Fibroblast of mammary gland (primary cell): ENCODE measurements around the gene AKAP9.

Source experiments
- DNase-seq: peaks from one replicate; pipeline ENCODE4 v3.0.0-alpha.2; 2010; ENCODE audit warnings: low read depth
- H3K4me3 ChIP-seq: 2 replicates; pipeline ENCODE4 v1.5.1; 2011; ENCODE audit warnings: low read depth, mild to moderate bottlenecking, low read length, moderate library complexity; ENCODE audit not compliant: control insufficient read depth
- TF ChIP-seq, protein P1 (sequence below): conservative IDR thresholded peaks from 2 replicates; pipeline ENCODE4 v1.5.1; 2011; ENCODE audit warnings: low read depth, low read length, inconsistent platforms; ENCODE audit not compliant: control insufficient read depth, insufficient read depth

The AKAP9 gene

DNA sequence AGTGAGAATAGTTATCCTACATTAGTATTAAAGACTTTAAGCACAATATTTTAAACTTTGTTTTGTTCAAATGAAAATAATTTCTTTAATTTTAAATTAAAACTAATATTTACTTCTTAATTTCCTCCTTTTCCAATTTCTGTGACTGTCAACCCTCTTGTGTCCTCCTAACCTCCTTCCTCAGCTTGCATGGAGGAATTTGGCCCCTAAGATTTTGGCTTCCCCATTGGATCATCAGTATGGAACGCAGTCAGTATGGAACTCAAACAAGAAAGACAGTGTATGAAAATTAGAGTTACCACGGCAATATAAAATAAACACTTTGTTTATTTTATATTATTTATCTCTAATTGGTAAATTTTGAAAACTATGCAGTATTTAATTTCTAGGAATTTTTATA is 102.4 kb downstream of the AKAP9 start:
- TF ChIP-seq, protein P1, sequence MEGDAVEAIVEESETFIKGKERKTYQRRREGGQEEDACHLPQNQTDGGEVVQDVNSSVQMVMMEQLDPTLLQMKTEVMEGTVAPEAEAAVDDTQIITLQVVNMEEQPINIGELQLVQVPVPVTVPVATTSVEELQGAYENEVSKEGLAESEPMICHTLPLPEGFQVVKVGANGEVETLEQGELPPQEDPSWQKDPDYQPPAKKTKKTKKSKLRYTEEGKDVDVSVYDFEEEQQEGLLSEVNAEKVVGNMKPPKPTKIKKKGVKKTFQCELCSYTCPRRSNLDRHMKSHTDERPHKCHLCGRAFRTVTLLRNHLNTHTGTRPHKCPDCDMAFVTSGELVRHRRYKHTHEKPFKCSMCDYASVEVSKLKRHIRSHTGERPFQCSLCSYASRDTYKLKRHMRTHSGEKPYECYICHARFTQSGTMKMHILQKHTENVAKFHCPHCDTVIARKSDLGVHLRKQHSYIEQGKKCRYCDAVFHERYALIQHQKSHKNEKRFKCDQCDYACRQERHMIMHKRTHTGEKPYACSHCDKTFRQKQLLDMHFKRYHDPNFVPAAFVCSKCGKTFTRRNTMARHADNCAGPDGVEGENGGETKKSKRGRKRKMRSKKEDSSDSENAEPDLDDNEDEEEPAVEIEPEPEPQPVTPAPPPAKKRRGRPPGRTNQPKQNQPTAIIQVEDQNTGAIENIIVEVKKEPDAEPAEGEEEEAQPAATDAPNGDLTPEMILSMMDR: no peak
- no peak for DNase-seq
- H3K4me3 ChIP-seq: no peak overlapping the region

GRCh38 chr7:92043637-92044036 is 103.0 kb downstream of the AKAP9 start:
- H3K4me3 ChIP-seq: no peak overlapping the region
- TF ChIP-seq, protein P1: no peak
- DNase-seq: no peak

DNA sequence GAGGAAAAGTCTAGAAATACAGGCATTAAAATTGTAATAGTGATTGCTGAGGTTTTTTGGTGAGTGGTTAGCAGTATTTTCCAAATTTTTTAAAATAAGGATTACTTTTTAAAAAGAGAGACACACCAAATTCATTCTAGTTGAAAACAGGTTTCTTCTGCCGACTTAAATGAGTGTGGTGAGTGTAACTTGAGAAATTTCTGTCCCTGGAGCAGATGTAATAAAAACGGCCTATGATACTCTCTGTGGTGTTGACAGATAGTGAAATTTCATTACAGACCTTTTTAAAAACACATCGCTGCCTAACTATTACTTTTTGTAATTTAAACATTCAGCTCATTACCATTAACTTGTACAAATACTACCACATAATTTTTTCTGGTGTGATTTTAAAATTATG is 103.5 kb downstream of the AKAP9 start:
- H3K4me3 ChIP-seq: no peak overlapping the region
- TF ChIP-seq, protein P1: no peak
- DNase-seq: no peak

GRCh38 chr7:92044940-92045339 is 104.3 kb downstream of the AKAP9 start:
- TF ChIP-seq, protein P1: no peak
- H3K4me3 ChIP-seq: no peak overlapping the region
- no peak for DNase-seq

- H3K4me3 ChIP-seq: no peak overlapping the region
- TF ChIP-seq, protein P1: no peak
- no peak for DNase-seq
These were observed 111.0 kb downstream of the AKAP9 start for GRCh38 chr7:92051655-92052054.

DNA sequence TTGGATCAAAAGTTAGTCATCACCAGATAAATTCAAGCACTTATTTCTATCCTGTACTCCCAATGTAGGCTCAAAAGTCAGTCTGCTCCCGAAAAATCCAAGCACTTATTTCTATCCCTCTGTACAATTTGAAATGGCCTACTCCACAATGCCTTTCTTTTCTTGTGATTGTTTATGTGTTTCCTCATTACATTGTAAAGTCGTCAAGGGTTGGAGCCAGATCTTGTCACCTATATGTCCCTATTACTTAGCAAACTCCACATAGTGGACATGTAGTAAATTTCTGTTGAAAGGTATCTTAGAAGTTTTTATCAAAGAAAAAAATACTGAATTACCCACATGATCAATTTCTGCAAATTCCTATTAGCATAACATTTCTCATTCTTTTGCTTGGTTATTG is 111.5 kb downstream of the AKAP9 start:
- TF ChIP-seq, protein P1: no peak
- H3K4me3 ChIP-seq: no peak overlapping the region
- no peak for DNase-seq

DNA sequence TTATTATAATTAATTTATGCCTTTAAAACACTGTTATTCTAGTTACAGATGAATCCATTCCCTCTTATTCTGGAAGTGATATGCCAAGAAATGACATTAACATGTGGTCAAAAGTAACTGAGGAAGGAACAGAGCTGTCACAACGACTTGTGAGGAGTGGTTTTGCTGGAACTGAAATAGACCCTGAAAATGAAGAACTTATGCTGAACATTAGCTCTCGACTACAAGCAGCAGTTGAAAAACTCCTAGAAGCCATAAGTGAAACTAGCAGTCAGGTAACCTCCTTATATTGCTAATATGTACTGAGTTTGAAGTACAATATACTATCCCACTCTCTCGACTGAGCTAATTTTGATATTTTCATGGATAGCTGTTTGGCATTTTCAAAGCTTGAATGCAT is 112.0 kb downstream of the AKAP9 start:
- TF ChIP-seq, protein P1: no peak
- DNase-seq: no peak

More for the DNA sequence above, 112.0 kb downstream of the AKAP9 start:
- H3K4me3 ChIP-seq: no peak overlapping the region
